DMS153 treated with DMSO at 0.1 percent for 48 hours (cell line): ENCODE results near the gene ATP6V0C.
"Not testable (repeated sequence)": the region's sequence is repeated elsewhere in the genome, so short reads cannot be mapped to it uniquely, and the experiment has no call there.

Experiments
- DNase-seq: peaks from one replicate; lab custom pipeline; 2025; ENCODE audit not compliant: unreplicated experiment; lab: John Stamatoyannopoulos, UW

The ATP6V0C gene

DNA sequence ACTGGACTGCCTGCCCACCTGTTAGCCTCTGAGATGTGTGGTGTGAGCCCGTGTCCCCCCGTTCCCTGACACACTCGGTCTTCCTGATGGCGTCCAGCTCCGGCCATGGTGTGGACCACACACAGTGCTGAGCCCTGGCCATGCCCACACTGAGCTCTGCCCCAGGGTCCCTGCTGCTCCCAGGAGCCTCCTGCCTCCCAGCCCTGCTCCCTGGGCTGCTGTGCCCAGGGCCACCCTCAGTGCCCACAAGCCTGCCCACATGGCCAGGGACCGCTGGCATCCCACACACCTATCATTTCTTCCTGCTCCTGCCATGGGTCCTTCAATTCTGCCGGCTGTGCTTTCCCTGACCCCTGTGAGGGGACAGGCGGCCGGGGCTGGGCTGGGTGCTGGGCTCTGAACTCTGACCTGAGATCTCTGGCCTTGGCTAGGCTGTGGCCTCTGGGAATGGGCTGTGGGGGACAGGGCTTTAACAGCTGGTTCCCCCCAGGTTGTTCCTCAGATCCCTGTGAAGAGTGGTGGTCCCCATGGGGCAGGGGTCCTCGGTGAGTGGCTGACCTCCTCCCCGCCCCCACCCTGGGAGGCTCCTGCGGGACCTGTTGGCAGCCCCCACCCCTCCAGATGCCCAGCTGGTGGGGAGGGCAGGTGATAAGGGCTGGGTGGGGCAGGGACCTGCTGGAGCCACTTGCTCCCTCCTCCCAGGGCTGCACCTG, 13.5 kb downstream of the ATP6V0C start:
- DNase-seq = no peak

DNA sequence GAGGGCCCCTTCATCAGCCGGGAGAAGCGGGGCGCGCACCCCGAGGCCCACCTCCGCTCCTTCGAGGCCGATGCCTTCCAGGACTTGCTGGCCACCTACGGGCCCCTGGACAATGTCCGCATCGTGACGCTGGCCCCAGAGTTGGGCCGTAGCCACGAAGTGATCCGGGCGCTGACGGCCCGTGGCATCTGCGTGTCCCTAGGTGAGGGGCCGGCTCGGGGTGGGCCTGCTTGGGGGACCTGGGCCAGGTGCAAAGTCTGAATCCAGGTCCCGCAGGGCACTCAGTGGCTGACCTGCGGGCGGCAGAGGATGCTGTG, 14.0 kb downstream of the ATP6V0C start:
- DNase-seq = no peak

DNA sequence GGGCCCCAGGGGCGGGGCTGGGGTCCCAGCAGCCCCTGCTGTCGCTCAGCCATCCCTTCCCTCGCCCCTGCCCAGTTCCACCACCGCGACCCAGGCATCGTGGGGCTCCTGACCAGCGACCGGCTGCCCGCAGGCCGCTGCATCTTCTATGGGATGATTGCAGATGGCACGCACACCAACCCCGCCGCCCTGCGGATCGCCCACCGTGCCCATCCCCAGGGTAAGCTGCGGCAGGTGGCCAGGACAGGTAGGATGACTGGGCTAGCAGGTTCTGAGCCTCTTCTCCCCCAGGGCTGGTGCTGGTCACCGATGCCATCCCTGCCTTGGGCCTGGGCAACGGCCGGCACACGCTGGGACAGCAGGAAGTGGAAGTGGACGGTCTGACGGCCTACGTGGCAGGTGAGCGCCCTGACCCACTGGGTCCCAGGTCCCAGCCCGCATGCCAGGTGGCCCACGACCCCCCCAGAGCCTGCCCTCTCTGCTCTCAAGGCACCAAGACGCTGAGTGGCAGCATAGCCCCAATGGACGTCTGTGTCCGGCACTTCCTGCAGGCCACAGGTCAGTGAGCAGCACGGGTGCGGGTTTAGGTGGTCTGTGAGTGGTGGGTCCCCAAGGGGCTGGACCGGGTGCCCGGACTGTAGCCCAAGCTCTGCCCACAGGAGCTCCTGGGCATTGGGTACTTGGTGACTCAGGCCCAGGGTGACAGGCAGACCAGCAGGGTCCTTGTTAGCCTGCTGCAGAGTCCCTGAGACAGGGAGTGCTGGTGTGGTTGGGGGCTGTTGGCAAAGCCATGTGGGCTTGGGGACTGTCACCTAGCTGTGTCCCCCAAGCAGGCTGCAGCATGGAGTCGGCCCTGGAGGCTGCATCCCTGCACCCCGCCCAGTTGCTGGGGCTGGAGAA, 14.7 kb downstream of the ATP6V0C start:
- no peak for DNase-seq

DNA sequence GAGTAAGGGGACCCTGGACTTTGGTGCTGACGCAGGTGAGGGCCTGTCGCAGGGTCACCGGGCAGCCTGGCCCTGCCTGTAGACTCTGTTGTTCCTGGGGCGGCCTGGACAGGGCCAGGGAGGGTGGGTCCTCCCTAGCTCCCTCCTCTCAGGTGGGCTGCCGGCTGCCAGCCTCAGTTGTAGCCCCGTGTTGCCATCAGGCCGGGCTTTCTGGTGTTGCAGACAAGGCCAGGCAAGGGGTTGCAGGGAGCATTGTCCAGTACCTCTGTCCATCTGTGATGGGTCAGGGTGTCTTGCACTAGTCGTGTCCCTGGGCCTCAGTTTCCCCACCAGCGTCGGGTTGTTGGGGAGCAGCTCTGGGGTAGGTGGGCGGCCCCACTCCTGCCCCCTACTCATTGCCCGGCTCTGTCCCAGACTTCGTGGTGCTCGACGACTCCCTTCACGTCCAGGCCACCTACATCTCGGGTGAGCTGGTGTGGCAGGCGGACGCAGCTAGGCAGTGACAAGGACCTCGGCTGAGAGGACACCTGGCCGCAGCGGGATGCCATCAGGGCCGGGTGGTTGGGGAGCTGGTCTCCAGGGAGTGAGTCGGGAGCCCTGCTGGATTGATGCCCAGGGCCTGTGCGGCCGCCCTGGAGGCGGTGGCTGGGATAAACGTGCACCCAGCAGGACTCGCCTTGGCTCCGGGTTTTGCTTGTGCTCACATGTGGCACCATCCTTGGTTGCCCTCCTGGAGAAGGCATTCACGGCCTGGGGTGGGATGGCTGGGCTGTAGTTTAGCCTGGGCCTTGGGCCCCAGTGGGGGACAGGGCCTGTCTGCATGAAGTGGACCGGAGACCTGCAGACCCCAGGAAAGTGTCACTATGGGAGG, 15.5 kb downstream of the ATP6V0C start:
- DNase-seq = no peak

DNA sequence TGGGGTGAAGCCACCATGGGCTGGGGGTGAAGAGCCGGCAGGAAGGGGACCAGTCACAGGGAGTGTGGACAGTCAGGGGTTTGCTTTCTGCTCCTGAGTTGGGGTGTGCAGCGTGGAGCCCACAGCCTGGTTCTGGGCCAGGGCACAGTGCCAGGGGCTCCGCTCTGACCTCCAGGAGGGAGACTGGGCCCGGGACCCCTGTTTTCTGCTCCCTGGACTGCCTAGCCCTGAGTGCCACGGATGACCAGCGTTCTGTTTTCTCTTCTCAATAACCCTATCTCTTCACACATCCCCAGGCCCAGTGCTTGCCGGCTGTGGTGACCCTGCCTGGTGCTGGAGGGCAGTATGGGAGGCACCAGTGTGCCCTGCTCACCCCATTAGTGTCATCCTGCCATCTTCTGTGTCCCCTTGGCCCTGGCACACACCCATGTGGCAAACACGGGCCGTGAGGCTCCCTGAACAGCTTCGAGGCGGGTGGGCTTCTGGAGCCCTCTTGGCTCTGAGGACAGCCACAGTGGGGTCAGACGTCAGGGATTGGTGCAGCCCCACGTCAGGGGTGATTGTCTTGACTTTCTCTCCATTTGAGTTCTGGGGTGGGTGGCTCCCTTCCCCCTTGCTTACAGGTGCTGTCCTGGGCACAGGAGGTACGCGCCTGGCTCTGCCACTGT, 16.3 kb downstream of the ATP6V0C start:
- no peak for DNase-seq

DNA sequence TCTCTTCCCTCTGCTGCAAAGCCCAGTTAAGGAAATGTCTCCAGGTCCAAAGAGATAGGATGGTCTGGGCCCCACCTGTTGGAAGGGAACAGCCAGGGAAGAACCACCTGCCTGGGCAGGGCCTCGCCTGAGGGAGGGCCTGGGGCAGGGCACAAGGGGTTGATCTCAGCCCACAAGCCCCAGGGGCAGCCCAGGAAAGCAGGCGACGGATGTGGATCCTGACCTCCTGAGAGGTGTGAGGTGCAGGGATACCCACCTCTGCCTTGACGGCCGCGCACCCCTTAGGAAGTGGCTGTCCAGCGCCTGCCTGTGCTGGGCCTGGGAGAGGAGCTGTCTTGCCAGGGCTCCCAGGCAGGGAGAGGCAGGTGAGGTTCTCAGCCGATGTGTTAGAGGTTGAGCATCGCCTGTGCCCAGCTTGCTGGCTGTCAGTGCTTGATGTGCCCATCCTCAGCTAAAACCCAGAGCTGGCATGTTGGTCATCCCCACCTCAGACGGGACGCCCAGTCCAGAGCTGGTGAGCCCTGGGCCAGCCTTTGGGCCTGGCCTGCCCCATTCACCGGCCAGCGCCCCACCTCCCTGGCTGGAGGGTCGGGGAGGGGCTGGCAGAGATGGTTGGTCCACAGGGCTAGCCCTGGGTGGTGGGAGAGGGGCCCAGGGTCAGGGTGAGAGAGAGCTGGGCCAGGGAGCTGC, 17.0 kb downstream of the ATP6V0C start:
- DNase-seq = no peak

DNA sequence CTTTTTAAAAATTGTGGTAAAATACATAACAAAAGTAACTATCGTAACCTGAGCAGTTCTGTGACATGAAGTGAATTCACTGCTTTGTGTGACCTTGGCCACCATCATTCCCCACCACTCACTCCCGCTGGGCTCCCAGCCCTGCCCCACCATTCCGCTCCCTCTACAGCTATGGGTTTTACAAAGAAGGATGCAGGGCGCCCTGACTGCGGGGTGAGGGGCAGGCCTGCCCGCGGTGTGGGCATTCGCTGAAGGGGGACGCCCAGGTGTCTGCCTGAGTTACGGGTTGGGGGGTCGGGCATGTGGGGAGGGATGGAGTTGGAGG, 17.6 kb downstream of the ATP6V0C start, which contains the start of gene CEMP1:
TSS of gene CEMP1 (minus strand) at position 38 of the 325 bp plus-strand sequence. CDS start 335 bp downstream, outside the sequence.
- no peak for DNase-seq

DNA sequence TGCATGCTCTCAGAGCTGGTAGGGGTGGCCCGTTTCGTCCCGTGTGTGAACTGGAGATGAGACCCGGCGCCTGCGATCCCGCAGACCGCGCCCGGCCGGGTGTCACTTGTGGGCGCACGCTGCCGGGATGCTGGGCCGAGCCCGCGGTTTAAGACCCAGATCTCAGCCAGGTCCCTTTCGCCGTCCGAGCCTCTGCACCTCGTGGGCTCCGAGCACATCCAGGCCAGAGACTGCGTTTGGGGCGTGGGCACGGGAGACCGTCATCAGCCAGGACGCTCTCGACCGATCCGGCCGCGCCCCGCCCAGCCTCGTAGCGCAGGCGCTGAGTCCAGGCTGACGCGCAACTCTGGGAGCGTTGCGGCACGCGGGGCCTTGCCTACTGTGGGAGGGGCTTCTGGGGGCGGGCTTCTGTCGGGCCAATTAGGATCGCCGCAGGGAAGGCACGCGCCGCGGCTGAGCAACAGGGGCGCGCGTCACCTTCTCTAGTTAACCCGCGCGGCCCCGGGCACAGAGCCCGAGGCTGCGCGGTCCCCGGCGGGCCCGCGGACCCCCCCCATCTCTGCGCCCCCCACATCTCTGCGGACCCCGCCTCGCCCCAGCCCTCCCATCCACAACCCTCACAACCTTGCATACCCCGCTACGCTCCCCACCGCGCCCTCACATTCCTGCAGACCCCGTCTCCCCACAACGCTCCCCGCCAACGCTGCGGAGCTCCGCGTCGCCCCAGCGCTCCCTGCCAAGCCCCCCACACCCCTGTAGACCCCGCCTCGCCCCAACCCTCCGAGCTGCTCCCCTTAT, 18.1 kb downstream of the ATP6V0C start:
- peak; percentile 81 for DNase-seq

DNA sequence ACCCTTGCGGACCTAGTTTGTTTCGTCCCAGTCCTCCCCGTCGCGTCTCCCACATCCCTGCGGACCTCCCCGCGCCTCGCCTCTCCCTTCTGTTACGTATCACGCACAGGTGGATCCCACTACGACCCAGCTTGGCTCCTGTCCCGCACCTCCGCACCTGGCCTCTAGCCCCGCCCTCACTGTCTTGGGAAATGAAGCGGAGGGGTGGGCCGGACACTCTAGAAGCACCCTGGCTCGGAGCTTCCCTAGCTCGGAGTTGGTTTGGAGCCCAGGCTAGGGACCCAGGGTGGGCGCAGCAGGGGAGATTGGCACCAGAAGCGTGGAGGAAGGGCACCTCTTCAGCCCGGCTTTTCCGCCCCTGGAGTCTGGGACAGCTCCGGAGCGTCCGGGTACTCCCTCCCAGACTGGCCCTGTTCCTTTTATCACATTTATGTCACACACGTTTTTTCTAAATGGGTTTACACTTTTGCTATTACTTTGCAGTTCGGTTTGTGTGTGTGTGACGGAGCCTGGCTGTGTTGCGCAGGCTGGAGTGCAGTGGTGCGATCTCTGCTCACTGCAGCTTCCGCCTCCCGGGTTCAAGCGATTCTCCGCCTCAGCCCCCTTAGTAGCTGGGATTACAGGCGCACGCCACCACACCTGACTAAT, 18.9 kb downstream of the ATP6V0C start:
- DNase-seq = peak; percentile 11

DNA sequence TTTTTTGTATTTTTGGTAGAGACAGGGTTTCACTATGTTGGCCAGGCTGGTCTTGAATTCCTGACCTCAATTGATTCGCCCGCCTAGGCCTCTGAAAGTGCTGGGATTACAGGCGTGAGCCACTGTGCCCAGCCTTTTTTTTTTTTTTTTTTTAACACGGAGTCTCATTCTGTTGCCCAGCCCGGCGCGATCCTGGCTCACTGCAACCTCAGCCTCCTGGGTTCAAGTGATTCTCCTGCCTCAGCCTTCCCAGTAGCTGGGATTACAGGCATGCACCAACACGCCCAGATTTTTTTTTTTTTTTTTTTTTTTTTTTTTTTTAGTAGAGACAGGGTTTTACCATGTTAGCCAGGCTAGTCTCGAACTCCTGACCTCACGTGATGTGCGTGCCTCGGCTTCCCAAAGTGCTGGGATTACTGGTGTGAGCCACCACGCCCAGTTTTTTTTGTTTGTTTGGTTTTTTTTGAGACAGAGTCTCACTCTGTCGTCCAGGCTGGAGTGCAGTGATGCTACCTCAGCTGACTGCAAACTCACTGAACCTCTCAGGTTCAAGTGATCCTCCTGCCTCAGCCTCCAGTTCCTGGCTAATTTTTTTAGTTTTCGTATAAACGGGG, 19.5 kb downstream of the ATP6V0C start:
- not testable (repeated sequence) for DNase-seq

DNA sequence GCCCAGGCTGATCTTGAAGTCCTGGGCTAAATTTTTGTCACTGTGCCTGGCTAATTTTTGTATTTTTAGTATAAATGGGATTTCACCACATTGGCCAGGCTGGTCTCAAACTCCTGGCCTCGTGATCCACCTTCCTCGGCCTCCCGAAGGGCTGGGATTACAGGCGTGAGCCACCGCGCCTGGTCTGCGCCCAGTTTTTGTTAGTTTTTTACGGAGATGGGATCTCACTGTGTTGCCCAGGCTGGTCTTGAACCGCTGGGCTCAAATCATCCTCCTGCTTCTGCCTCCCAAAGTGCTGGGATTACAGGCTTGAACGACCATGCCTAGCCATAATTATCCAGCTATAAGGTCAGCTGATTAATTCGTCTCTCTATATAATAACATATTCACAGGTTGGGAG, 20.2 kb downstream of the ATP6V0C start:
- no peak for DNase-seq

DNA sequence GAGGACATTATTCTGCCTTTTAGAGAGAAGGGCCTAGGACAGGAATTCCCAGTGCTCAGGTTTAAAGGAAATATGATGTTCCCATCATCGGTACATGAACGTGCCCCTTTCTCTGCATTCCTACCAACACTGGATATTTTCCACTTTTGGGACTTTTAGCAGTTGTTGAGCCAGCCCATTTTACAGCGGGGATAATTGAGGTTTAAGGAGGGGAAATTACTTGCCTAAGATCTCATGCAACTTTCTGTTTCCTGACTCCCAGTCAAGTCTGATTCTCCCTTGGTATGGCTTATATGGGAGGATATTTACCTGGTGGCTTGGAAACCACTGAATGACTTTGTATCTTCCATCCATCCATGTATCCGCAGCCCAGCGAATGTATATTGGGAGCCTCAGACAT, 20.6 kb downstream of the ATP6V0C start:
- DNase-seq = not testable (repeated sequence)

DNA sequence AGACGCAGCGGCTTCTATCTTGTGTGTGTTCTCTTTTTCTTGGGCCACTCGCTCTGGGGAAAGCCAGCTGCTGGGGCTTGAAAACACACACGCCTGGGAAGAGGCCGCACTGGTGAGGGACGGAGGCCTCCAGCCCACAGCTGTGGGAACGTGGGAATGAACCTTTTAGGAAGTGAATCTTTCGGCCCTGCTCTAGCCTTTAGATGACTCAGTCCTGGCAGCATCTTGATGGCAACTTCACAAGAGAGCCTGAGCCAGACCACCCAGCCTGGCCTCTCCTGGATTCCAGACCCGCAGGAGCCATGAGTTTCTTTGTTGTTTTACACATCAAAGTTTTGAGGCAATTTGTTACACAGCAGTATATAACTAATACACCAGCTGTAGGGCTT, 21.9 kb downstream of the ATP6V0C start:
- no peak for DNase-seq

DNA sequence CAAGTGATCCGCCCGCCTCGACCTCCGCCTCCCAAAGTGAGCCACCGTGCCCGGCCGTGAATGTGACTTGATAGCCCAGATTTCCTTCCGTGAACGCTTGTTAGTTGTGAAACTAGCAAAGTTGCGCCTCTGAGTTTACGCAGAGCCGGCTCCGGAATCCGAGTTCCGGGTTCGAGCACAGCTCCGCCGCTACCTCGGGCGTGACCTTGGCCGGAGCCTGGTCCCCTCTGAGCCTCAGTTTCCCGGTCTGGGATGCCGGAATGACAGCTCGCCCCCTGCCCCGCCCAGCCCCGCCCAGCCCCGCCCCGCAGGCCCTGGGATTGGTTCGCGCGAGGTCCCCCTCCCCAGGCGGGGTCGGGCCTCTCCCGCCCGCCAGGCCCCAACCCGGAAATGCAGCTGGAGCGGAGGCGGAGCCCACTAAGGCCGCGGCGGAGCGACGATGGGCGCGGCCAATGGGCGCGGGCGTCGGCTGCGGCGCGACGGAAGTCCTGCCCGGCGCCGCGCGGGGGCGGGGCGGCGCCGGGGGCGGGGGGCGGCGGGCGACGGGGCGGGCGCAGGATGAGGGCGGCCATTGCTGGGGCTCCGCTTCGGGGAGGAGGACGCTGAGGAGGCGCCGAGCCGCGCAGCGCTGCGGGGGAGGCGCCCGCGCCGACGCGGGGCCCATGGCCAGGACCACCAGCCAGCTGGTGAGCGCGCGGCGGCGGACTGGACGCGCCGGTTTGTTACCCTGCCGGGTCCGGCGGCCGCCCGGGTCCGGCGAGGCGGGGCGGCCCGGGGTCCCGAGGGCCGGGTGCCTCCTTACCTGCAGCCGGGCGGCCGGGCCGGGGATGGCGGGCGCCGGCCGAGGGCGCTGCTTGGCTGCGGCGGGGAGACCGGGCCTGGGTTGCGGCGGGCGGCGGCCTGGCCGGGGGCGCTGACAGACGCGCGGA, 24.0 kb downstream of the ATP6V0C start, which contains the start of gene PDPK1:
TSS of gene PDPK1 (plus strand) at position 571 of the 929 bp plus-strand sequence. CDS start at position 663, 92 bp downstream.
- peak; percentile 74 for DNase-seq

DNA sequence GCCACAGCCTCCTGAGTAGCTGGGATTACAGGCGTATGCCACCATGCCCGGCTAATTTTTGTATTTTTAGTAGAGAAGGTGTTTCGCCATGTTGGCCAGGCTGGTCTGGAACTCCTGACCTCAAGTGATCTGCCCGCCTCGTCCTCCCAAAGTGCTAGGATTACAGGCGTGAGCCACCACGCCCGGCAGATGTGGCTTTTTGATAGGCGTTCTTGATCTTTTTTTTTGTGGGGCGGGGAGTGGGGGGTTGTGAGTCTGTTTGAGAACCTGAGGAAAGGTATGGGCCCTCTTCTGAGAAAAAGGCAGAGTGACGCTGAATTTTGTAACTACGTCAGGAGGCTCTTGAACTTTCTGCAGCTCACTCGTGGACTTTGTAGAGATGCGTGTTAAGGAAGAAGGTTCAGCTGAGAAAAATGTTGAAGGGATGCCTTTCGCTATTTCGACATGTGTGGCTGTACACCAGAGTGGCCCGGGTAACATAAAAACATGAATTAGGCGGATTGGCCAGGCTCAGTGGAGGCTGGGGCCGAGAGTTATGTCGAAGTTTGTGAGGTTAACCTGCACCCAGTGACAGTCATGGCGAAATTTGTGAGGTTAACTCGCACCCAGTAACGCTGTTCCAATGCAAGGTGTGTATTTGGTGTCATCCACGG, 25.6 kb downstream of the ATP6V0C start:
- not testable (repeated sequence) for DNase-seq

DNA sequence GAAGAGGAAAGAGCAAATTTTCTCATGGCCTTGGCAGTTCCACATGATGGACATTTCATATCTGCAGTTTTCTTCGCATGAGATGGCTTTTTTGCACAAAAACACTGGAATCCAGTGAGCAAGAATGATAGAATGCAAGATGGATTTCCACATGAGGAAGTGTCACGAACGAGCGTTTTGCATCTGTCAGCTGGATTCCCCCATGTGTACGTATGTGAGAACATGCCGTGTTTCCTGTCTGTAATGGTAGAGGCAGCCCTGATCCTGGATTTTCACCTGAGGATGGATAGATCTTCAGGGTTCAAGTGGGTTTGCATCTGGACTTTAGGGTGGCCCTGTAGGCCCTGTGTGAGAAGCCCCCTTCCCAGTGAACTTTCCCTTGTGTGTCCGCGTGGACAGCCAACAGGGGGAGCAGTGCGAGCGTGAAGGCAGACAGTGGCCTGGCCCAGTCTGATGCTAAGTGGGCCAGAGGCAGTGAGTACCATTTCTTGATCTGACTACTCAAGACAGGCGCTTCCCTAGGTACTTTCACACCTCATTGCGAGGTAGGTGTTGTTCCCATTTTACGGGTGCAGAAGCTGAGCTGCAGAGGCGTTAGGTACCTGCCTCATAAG, 26.2 kb downstream of the ATP6V0C start:
- DNase-seq = not testable (repeated sequence)
